Ovary (tissue), 1 donor: ENCODE measurements around the gene FBXO8.

Experiments
- EP300 ChIP-seq: sonication (generic); formaldehyde crosslinking; IDR thresholded peaks from one replicate; pipeline ENCODE4 v1.6.1; 2017; ENCODE audit warnings: antibody characterized with exemption
- POLR2A ChIP-seq: fragments of 450-650 bp; IDR thresholded peaks from one replicate; pipeline ENCODE4 v1.6.1; 2017; ENCODE audit warnings: antibody characterized with exemption, mild to moderate bottlenecking, moderate library complexity

- TF ChIP-seq EP300 = no peak
- TF ChIP-seq POLR2A = no peak
These were observed 54.5 kb downstream of the FBXO8 start for GRCh38 chr4:174228988-174229387.
